HepG2 (cell line): ENCODE results near the gene DGKD. TPM values are rescaled to one million over a fixed set of nuclear protein-coding genes. Genes with fewer than 3 reads are reported as not detected.
A peak's percentile ranks its signal among the peaks of the same experiment; 100 is the strongest.

ENCODE experiments used
- AKAP8 ChIP-seq: sonication (generic); formaldehyde crosslinking; IDR thresholded peaks from 2 replicates; pipeline ENCODE4 v1.5.1; 2020; ENCODE audit warnings: mild to moderate bottlenecking, missing genetic modification reagents
- DNMT1 ChIP-seq: sonication (generic); formaldehyde crosslinking; IDR thresholded peaks from 2 replicates; pipeline ENCODE4 v1.5.1; 2020; ENCODE audit warnings: mild to moderate bottlenecking, missing genetic modification reagents
- HOXA3 ChIP-seq: sonication (generic); formaldehyde crosslinking; IDR thresholded peaks from 2 replicates; pipeline ENCODE4 v1.5.0; 2020; ENCODE audit warnings: missing genetic modification reagents
- KDM5A ChIP-seq: fragments of 200-600 bp; sonication (generic); IDR thresholded peaks from 2 replicates; pipeline ENCODE4 v1.7.0; 2018; ENCODE audit warnings: antibody characterized with exemption, mild to moderate bottlenecking, low read length, borderline replicate concordance
- KLF16 ChIP-seq, 2 experiments: sonication (generic) in 1 of 2; formaldehyde crosslinking in 1 of 2; IDR thresholded peaks; 2 replicates each; pipeline versions ENCODE4 v1.6.1 to v1.8.0; 2016 to 2023; ENCODE audit warnings: missing genetic modification reagents in 2 of 2, missing compliant biosample characterization in 1 of 2
- MAFK ChIP-seq, 2 experiments: IDR thresholded peaks in 1 of 2; conservative IDR thresholded peaks in 1 of 2; 2 replicates each; pipeline ENCODE4 v1.6.1; 2011; ENCODE audit warnings: improper control_type of control experiment in 2 of 2, low read length in 2 of 2
- MBD4 ChIP-seq: IDR thresholded peaks from 2 replicates; pipeline ENCODE4 v1.6.1; 2012; ENCODE audit warnings: low read length, inconsistent platforms, borderline replicate concordance
- MIXL1 ChIP-seq: IDR thresholded peaks from 2 replicates; pipeline ENCODE4 v1.6.1; 2016
- PLRG1 ChIP-seq: fragments of 450-650 bp; conservative IDR thresholded peaks from 2 replicates; pipeline ENCODE4 v1.6.1; 2016
- SKI ChIP-seq: fragments of 450-650 bp; IDR thresholded peaks from one replicate; pipeline ENCODE4 v1.6.1; 2018; ENCODE audit warnings: mild to moderate bottlenecking; ENCODE audit not compliant: partially characterized antibody
- SPEN ChIP-seq: sonication (generic); formaldehyde crosslinking; IDR thresholded peaks from 2 replicates; pipeline ENCODE4 v1.5.1; 2020; ENCODE audit warnings: low read depth, mild to moderate bottlenecking, missing genetic modification reagents
- ZBTB20 ChIP-seq: sonication (generic); formaldehyde crosslinking; IDR thresholded peaks from 2 replicates; pipeline ENCODE4 v1.8.1; 2023; ENCODE audit warnings: missing genetic modification reagents, low read depth, mild to moderate bottlenecking, borderline replicate concordance
- ZNF121 ChIP-seq: sonication (generic); formaldehyde crosslinking; IDR thresholded peaks from 2 replicates; pipeline ENCODE4 v1.5.0; 2020; ENCODE audit warnings: mild to moderate bottlenecking, missing genetic modification reagents
- ZNF20 ChIP-seq: sonication (generic); formaldehyde crosslinking; IDR thresholded peaks from 2 replicates; pipeline ENCODE4 v1.4.0; 2020; ENCODE audit warnings: mild to moderate bottlenecking, moderate library complexity, missing genetic modification reagents
- ZNF326 ChIP-seq: sonication (generic); formaldehyde crosslinking; IDR thresholded peaks from 2 replicates; pipeline ENCODE4 v1.4.0; 2020; ENCODE audit warnings: missing genetic modification reagents, borderline replicate concordance
- ZNF543 ChIP-seq: sonication (generic); formaldehyde crosslinking; IDR thresholded peaks from 2 replicates; pipeline ENCODE4 v1.4.0; 2020; ENCODE audit warnings: mild to moderate bottlenecking, missing genetic modification reagents
- ZNF557 ChIP-seq: sonication (generic); formaldehyde crosslinking; IDR thresholded peaks from 2 replicates; pipeline ENCODE4 v1.4.0; 2020; ENCODE audit warnings: missing genetic modification reagents
- ZNF563 ChIP-seq: sonication (generic); formaldehyde crosslinking; IDR thresholded peaks from 2 replicates; pipeline ENCODE4 v1.8.0; 2022; ENCODE audit warnings: mild to moderate bottlenecking, moderate library complexity, missing genetic modification reagents
- ZNF672 ChIP-seq: sonication (generic); formaldehyde crosslinking; IDR thresholded peaks from 2 replicates; pipeline ENCODE4 v1.8.1; 2022; ENCODE audit warnings: missing genetic modification reagents
- ZNF678 ChIP-seq: sonication (generic); formaldehyde crosslinking; IDR thresholded peaks from 2 replicates; pipeline ENCODE4 v1.4.0; 2020; ENCODE audit warnings: mild to moderate bottlenecking, missing genetic modification reagents
- ZNF788 ChIP-seq: sonication (generic); formaldehyde crosslinking; IDR thresholded peaks from 2 replicates; pipeline ENCODE4 v1.5.0; 2020; ENCODE audit warnings: mild to moderate bottlenecking, missing genetic modification reagents, borderline replicate concordance
- polyA plus RNA-seq, 8 experiments: library from polyadenylated mRNA; depleted of rRNA in 3 of 8; stranded (reverse) in 7 of 8; unstranded in 1 of 8; fragments of >200 nt; fragmentation: Illumina TruSeq in 4 of 8; extraction: Trizol in 4 of 8; gene quantifications; 2 replicates each; pipeline versions ENCODE4 v1.2.1 to v1.2.3, GENCODE V29; 2011 to 2016; ENCODE audit warnings: low read depth in 4 of 8, missing spikeins in 1 of 8, mixed read lengths in 1 of 8; ENCODE audit not compliant: insufficient read depth in 1 of 8
- total RNA-seq, 5 experiments: library from RNA; depleted of rRNA; stranded (reverse); fragments of >200 nt; fragmentation: Illumina TruSeq; extraction: Trizol; gene quantifications; 2 replicates each; pipeline ENCODE4 v1.2.3, GENCODE V29; 2016; ENCODE audit warnings: low read depth in 1 of 5
- TF ChIP-seq, protein P1 (sequence below): sonication (generic); formaldehyde crosslinking; IDR thresholded peaks from 2 replicates; pipeline ENCODE4 v1.4.0; 2020; ENCODE audit warnings: missing genetic modification reagents
- TF ChIP-seq, protein P2 (sequence below): sonication (generic); formaldehyde crosslinking; IDR thresholded peaks from 2 replicates; pipeline ENCODE4 v1.4.0; 2020; ENCODE audit warnings: mild to moderate bottlenecking, low read depth, missing genetic modification reagents
- TF ChIP-seq, protein P3 (sequence below): sonication (generic); formaldehyde crosslinking; IDR thresholded peaks from 2 replicates; pipeline ENCODE4 v1.9.0; 2021; ENCODE audit warnings: missing genetic modification reagents, mild to moderate bottlenecking, borderline replicate concordance
- TF ChIP-seq, protein P4 (sequence below): sonication (generic); formaldehyde crosslinking; IDR thresholded peaks from 2 replicates; pipeline ENCODE4 v1.4.0; 2020; ENCODE audit warnings: missing genetic modification reagents

Gene DGKD
- total and polyA plus RNA-seq, 2 of the 13 experiments (the other 11 are each of a cell fraction or from before 2014, with no cell fraction given), result 24.5 to 33.2 TPM

DNA sequence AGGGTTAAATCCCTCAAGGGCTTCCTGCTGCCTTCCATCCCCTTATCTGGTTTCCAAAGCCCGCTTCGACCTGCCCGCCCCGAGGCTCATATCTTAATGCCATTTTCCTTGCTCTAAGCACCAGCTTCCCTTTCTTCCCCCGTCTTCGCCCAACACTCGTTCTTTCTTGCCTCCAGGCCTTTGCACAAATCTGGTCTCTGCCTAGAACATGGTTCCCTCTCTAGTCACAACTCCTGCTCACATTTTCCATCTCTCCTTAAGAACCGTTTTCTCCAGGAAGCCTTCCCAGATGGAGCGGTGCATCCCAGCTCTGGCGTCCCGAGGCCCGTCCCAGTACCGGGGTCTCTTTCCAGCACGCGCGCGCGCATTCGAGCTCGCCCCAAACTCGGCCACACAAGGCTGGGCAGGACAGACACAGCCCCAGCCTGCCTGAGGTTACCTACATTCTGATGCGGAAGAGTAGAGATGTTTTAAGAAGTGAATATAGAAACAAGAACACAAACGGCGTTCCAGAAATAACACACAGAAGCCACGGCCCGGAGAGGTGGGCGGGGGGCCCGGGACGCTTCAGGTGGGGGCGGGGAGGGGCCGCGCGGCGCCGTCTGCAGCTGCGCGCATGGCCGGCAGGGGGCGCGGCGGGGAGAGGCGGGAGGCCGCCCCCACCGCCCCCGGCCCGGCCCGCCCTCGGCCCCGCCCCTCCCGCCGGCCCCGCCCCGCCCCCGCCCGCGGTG is at the start of gene DGKD (continued):
- peak; percentile 55; the same call in 1 of the 2 replicates for TF ChIP-seq ZBTB20 (CRISPR knock-in tag)
- TF ChIP-seq, protein P1, sequence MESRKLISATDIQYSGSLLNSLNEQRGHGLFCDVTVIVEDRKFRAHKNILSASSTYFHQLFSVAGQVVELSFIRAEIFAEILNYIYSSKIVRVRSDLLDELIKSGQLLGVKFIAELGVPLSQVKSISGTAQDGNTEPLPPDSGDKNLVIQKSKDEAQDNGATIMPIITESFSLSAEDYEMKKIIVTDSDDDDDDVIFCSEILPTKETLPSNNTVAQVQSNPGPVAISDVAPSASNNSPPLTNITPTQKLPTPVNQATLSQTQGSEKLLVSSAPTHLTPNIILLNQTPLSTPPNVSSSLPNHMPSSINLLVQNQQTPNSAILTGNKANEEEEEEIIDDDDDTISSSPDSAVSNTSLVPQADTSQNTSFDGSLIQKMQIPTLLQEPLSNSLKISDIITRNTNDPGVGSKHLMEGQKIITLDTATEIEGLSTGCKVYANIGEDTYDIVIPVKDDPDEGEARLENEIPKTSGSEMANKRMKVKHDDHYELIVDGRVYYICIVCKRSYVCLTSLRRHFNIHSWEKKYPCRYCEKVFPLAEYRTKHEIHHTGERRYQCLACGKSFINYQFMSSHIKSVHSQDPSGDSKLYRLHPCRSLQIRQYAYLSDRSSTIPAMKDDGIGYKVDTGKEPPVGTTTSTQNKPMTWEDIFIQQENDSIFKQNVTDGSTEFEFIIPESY (CRISPR knock-in tag), result no peak; the same call in 1 of the 2 replicates
- no peak for TF ChIP-seq ZNF20 (CRISPR knock-in tag)
- no peak for TF ChIP-seq KLF16 (CRISPR knock-in tag; IDR thresholded peaks at IDR 0.05)
- TF ChIP-seq, protein P2, sequence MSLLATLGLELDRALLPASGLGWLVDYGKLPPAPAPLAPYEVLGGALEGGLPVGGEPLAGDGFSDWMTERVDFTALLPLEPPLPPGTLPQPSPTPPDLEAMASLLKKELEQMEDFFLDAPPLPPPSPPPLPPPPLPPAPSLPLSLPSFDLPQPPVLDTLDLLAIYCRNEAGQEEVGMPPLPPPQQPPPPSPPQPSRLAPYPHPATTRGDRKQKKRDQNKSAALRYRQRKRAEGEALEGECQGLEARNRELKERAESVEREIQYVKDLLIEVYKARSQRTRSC (CRISPR knock-in tag), result no peak
- TF ChIP-seq MBD4, result no peak
- TF ChIP-seq ZNF563 (CRISPR knock-in tag), result no peak; the same call in 1 of the 2 replicates
- TF ChIP-seq ZNF543 (CRISPR knock-in tag), result 0 out of 2 replicates have a peak, but pooled peaks have one; percentile 33
- no peak for TF ChIP-seq ZNF326 (CRISPR knock-in tag)
- no peak for TF ChIP-seq DNMT1 (CRISPR knock-in tag)
- TF ChIP-seq ZNF121, result no peak
- peak; percentile 63 for TF ChIP-seq HOXA3 (CRISPR knock-in tag)
- TF ChIP-seq, protein P3, sequence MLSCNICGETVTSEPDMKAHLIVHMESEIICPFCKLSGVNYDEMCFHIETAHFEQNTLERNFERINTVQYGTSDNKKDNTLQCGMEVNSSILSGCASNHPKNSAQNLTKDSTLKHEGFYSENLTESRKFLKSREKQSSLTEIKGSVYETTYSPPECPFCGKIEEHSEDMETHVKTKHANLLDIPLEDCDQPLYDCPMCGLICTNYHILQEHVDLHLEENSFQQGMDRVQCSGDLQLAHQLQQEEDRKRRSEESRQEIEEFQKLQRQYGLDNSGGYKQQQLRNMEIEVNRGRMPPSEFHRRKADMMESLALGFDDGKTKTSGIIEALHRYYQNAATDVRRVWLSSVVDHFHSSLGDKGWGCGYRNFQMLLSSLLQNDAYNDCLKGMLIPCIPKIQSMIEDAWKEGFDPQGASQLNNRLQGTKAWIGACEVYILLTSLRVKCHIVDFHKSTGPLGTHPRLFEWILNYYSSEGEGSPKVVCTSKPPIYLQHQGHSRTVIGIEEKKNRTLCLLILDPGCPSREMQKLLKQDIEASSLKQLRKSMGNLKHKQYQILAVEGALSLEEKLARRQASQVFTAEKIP (CRISPR knock-in tag), result no peak
- no peak for TF ChIP-seq MAFK (conservative IDR thresholded peaks at IDR 0.05 in 1 of 2, IDR thresholded peaks at IDR 0.05 in 1 of 2; ENCODE audit: low read length in 2 of 2)
- no peak for TF ChIP-seq ZNF788 (CRISPR knock-in tag)
- peak; percentile 61; the same call in 1 of the 2 replicates for TF ChIP-seq KDM5A
- TF ChIP-seq AKAP8, result no peak
- 0 out of 2 replicates have a peak, but pooled peaks have one; percentile 8 for TF ChIP-seq SPEN (CRISPR knock-in tag)
- TF ChIP-seq ZNF678, result no peak
- 0 out of 2 replicates have a peak, but pooled peaks have one; percentile 7 for TF ChIP-seq MIXL1 (CRISPR knock-in tag)
- TF ChIP-seq ZNF557 (CRISPR knock-in tag), result no peak
- TF ChIP-seq, protein P4, sequence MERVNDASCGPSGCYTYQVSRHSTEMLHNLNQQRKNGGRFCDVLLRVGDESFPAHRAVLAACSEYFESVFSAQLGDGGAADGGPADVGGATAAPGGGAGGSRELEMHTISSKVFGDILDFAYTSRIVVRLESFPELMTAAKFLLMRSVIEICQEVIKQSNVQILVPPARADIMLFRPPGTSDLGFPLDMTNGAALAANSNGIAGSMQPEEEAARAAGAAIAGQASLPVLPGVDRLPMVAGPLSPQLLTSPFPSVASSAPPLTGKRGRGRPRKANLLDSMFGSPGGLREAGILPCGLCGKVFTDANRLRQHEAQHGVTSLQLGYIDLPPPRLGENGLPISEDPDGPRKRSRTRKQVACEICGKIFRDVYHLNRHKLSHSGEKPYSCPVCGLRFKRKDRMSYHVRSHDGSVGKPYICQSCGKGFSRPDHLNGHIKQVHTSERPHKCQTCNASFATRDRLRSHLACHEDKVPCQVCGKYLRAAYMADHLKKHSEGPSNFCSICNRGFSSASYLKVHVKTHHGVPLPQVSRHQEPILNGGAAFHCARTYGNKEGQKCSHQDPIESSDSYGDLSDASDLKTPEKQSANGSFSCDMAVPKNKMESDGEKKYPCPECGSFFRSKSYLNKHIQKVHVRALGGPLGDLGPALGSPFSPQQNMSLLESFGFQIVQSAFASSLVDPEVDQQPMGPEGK (CRISPR knock-in tag), result no peak
- no peak for TF ChIP-seq ZNF672 (CRISPR knock-in tag)
- TF ChIP-seq SKI, result no peak
- no peak for TF ChIP-seq PLRG1
